NCI-H446 treated with DMSO at 0.1 percent for 48 hours (cell line): Measurements from ENCODE around the gene MAGEA12.
A peak's percentile ranks its signal among the peaks of the same experiment; 100 is the strongest.
"Not testable (repeated sequence)": the region's sequence is repeated elsewhere in the genome, so short reads cannot be mapped to it uniquely, and the experiment has no call there.

Experiments
- DNase-seq: peaks from one replicate; lab custom pipeline; 2025; lab: John Stamatoyannopoulos, UW

MAGEA12 gene

GRCh38 chrX:152733261-152733975 is at the start of gene MAGEA12, which contains the start of gene CSAG1:
Gene MAGEA12 (plus strand): TSS chrX:152733757. CDS start chrX:152736162, 2,405 bp downstream.
Gene CSAG1 (minus strand): TSS chrX:152733721. CDS start chrX:152732460, 1,261 bp downstream.
- DNase-seq, result peak; percentile 32

GRCh38 chrX:152697952-152698931 is 35.3 kb upstream of the MAGEA12 start, which contains the start of gene MAGEA3:
Gene MAGEA3 (plus strand): TSS chrX:152698794. CDS start chrX:152700833, 2,039 bp downstream.
- not testable (repeated sequence) for DNase-seq

GRCh38 chrX:152700390-152700789 is 33.2 kb upstream of the MAGEA12 start:
- not testable (repeated sequence) for DNase-seq

GRCh38 chrX:152706500-152706899 is 27.1 kb upstream of the MAGEA12 start:
- not testable (repeated sequence) for DNase-seq

GRCh38 chrX:152709173-152709572 is 24.4 kb upstream of the MAGEA12 start, which contains the start of gene CSAG2:
Gene CSAG2 (minus strand): TSS chrX:152709273. CDS start chrX:152709112, 161 bp downstream.
- not testable (repeated sequence) for DNase-seq

GRCh38 chrX:152713195-152713594 is 20.4 kb upstream of the MAGEA12 start:
- not testable (repeated sequence) for DNase-seq

- DNase-seq, result not testable (repeated sequence)
These were observed 19.5 kb upstream of the MAGEA12 start, which contains the start of gene MAGEA2B for GRCh38 chrX:152713815-152714787. Gene MAGEA2B (plus strand): TSS chrX:152714628. CDS start chrX:152717107, 2,479 bp downstream.

- no peak for DNase-seq
These were observed 8.1 kb upstream of the MAGEA12 start for GRCh38 chrX:152725409-152725808.

GRCh38 chrX:152734143-152734858 is 744 bp downstream of the MAGEA12 start:
- DNase-seq, result not testable (repeated sequence)

- DNase-seq, result no peak
These were observed 1.5 kb downstream of the MAGEA12 start for GRCh38 chrX:152735101-152735500.

- no peak for DNase-seq
These were observed 2.4 kb downstream of the MAGEA12 start for GRCh38 chrX:152735860-152736511.

- not testable (repeated sequence) for DNase-seq
These were observed 3.0 kb downstream of the MAGEA12 start for GRCh38 chrX:152736528-152736927.

GRCh38 chrX:152738560-152738959 is 5.0 kb downstream of the MAGEA12 start:
- DNase-seq, result no peak

- not testable (repeated sequence) for DNase-seq
These were observed 20.4 kb downstream of the MAGEA12 start, which contains the start of gene MAGEA2 for GRCh38 chrX:152753686-152754650. Gene MAGEA2 (minus strand): TSS chrX:152753842. CDS start chrX:152751363, 2,479 bp downstream.

- DNase-seq, result not testable (repeated sequence)
These were observed 21.3 kb downstream of the MAGEA12 start for GRCh38 chrX:152754871-152755270.

GRCh38 chrX:152758918-152759317 is 25.4 kb downstream of the MAGEA12 start, which contains the start of gene CSAG3:
Gene CSAG3 (plus strand): TSS chrX:152759218.
- DNase-seq, result not testable (repeated sequence)

- not testable (repeated sequence) for DNase-seq
These were observed 26.0 kb downstream of the MAGEA12 start for GRCh38 chrX:152759544-152759943.

GRCh38 chrX:152761582-152761981 is 28.0 kb downstream of the MAGEA12 start:
- DNase-seq, result not testable (repeated sequence)
